ENCODE results near the gene S1PR1.
A peak's percentile ranks its signal among the peaks of the same experiment; 100 is the strongest.
"Not testable (repeated sequence)": the region's sequence is repeated elsewhere in the genome, so short reads cannot be mapped to it uniquely, and the experiment has no call there.

Gene S1PR1

GRCh38 chr1:101236516-101237228 is at the start of gene S1PR1:
Gene S1PR1 (plus strand): TSS chr1:101237019. CDS start chr1:101238985, 1,966 bp downstream.
- DNase-seq (ENCODE audit: low spot score), result peak; percentile 90

- no peak for DNase-seq (ENCODE audit: low spot score)
Measured at GRCh38 chr1:101187297-101187696, 49.5 kb upstream of the S1PR1 start.

- DNase-seq (ENCODE audit: low spot score), result no peak
Measured at GRCh38 chr1:101188331-101188730, 48.5 kb upstream of the S1PR1 start.

GRCh38 chr1:101188968-101189367 is 47.9 kb upstream of the S1PR1 start:
- DNase-seq (ENCODE audit: low spot score), result not testable (repeated sequence)

GRCh38 chr1:101190441-101190840 is 46.4 kb upstream of the S1PR1 start:
- no peak for DNase-seq (ENCODE audit: low spot score)

- no peak for DNase-seq (ENCODE audit: low spot score)
Measured at GRCh38 chr1:101191049-101191448, 45.8 kb upstream of the S1PR1 start.

GRCh38 chr1:101193733-101194169 is 43.1 kb upstream of the S1PR1 start:
- DNase-seq (ENCODE audit: low spot score), result no peak

GRCh38 chr1:101194746-101195145 is 42.1 kb upstream of the S1PR1 start:
- DNase-seq (ENCODE audit: low spot score), result no peak

- DNase-seq (ENCODE audit: low spot score), result no peak
Measured at GRCh38 chr1:101196668-101197067, 40.2 kb upstream of the S1PR1 start.

GRCh38 chr1:101198842-101199636 is 37.8 kb upstream of the S1PR1 start:
- DNase-seq (ENCODE audit: low spot score), result peak; percentile 94

GRCh38 chr1:101199637-101199982 is 37.2 kb upstream of the S1PR1 start:
- no peak for DNase-seq (ENCODE audit: low spot score)

- no peak for DNase-seq (ENCODE audit: low spot score)
Measured at GRCh38 chr1:101200513-101200912, 36.3 kb upstream of the S1PR1 start.

- DNase-seq (ENCODE audit: low spot score), result no peak
Measured at GRCh38 chr1:101203820-101204540, 32.8 kb upstream of the S1PR1 start.

- DNase-seq (ENCODE audit: low spot score), result no peak
Measured at GRCh38 chr1:101205457-101205856, 31.4 kb upstream of the S1PR1 start.

GRCh38 chr1:101206139-101206538 is 30.7 kb upstream of the S1PR1 start:
- peak; percentile 54 for DNase-seq (ENCODE audit: low spot score)

GRCh38 chr1:101207271-101207670 is 29.5 kb upstream of the S1PR1 start:
- DNase-seq (ENCODE audit: low spot score), result not testable (repeated sequence)

- no peak for DNase-seq (ENCODE audit: low spot score)
Measured at GRCh38 chr1:101207891-101208290, 28.9 kb upstream of the S1PR1 start.

GRCh38 chr1:101215363-101216011 is 21.3 kb upstream of the S1PR1 start:
- DNase-seq (ENCODE audit: low spot score), result no peak

- peak; percentile 48 for DNase-seq (ENCODE audit: low spot score)
Measured at GRCh38 chr1:101216623-101217022, 20.2 kb upstream of the S1PR1 start.

- DNase-seq (ENCODE audit: low spot score), result no peak
Measured at GRCh38 chr1:101217148-101217547, 19.7 kb upstream of the S1PR1 start.

- DNase-seq (ENCODE audit: low spot score), result not testable (repeated sequence)
Measured at GRCh38 chr1:101218968-101219367, 17.9 kb upstream of the S1PR1 start.

Measured in activated CD4-positive, alpha-beta T cell treated with anti-CD3 and anti-CD28 coated beads, Interleukin-2, Interleukin-4, amounts not matched to agents 100 ng/mL and 50 ng/mL, durations not matched to agents 16 hours and 8 hours (primary cell).